SK-N-SH (cell line): Measurements from ENCODE around the gene BICD2. TPM values are rescaled to one million over a fixed set of nuclear protein-coding genes. Genes with fewer than 3 reads are reported as not detected.

Experiments used
- CTCF ChIA-PET: fragments of 300-600, 350-600 bp; formaldehyde crosslinking; extraction: SDS; loops from one replicate; lab custom pipeline; 2021; lab: Yijun Ruan, JAX
- POLR2A ChIA-PET: fragments of 350-600 bp; sonication (Branson Sonifier 250); formaldehyde crosslinking; extraction: SDS; loops from one replicate; lab custom pipeline; 2020; ENCODE audit warnings: antibody characterized with exemption, inconsistent platforms; lab: Yijun Ruan, JAX
- DNase-seq: peaks from one replicate; pipeline ENCODE4 v3.0.0; 2012
- H2AFZ ChIP-seq: fragments of 200-600 bp; sonication (generic); 2 replicates; pipeline ENCODE4 v1.8.1; 2016; ENCODE audit warnings: antibody characterized with exemption, mild to moderate bottlenecking, low read depth
- H3F3A ChIP-seq: fragments of 200-600 bp; sonication (generic); replicated peaks from 2 replicates; pipeline ENCODE3; 2016; ENCODE audit warnings: antibody characterized with exemption, mild to moderate bottlenecking; ENCODE audit not compliant: insufficient read depth
- H3K27ac ChIP-seq, 2 experiments: fragments of 200-500 bp in 1 of 2; fragments of 200-600 bp in 1 of 2; sonication (Bioruptor generic) in 1 of 2; sonication (generic), shearing (Covaris generic) in 1 of 2; 2 replicates each; pipeline versions ENCODE4 v1.5.1 to v1.6.1; 2014 to 2016; ENCODE audit warnings: low read depth in 2 of 2, inconsistent platforms in 1 of 2, low read length in 1 of 2, mild to moderate bottlenecking in 1 of 2, mixed read lengths in 1 of 2
- H3K27me3 ChIP-seq: fragments of 200-600 bp; sonication (generic), shearing (Covaris generic); 2 replicates; pipeline ENCODE4 v1.6.1; 2016; ENCODE audit warnings: mixed run types; ENCODE audit not compliant: insufficient read depth
- H3K36me3 ChIP-seq, 2 experiments: fragments of 200-500 bp in 1 of 2; fragments of 200-600 bp in 1 of 2; sonication (Bioruptor generic) in 1 of 2; sonication (generic) in 1 of 2; replicated peaks in 1 of 2; 2 replicates each; pipeline versions ENCODE3 to v1.5.1; 2014 to 2016; ENCODE audit warnings: low read length in 1 of 2, mild to moderate bottlenecking in 1 of 2; ENCODE audit not compliant: insufficient read depth in 2 of 2, control insufficient read depth in 1 of 2
- H3K4me1 ChIP-seq, 2 experiments: fragments of 200-500 bp in 1 of 2; fragments of 200-600 bp in 1 of 2; sonication (Bioruptor generic) in 1 of 2; sonication (generic), shearing (Covaris generic) in 1 of 2; 2 replicates each; pipeline versions ENCODE4 v1.5.1 to v1.6.1; 2014 to 2016; ENCODE audit warnings: low read depth in 1 of 2, low read length in 1 of 2, mixed run types in 1 of 2; ENCODE audit not compliant: insufficient read depth in 2 of 2, control insufficient read depth in 1 of 2
- H3K4me2 ChIP-seq: fragments of 200-600 bp; sonication (generic), shearing (Covaris generic); 2 replicates; pipeline ENCODE4 v1.6.1; 2017; ENCODE audit warnings: mixed run types
- H3K4me3 ChIP-seq, 2 experiments: fragments of 200-500 bp in 1 of 2; fragments of 200-600 bp in 1 of 2; sonication (Bioruptor generic) in 1 of 2; sonication (generic), shearing (Covaris generic) in 1 of 2; 2 replicates each; pipeline versions ENCODE4 v1.5.1 to v1.8.1; 2014 to 2016; ENCODE audit warnings: low read depth in 2 of 2, inconsistent platforms in 1 of 2, low read length in 1 of 2, mild to moderate bottlenecking in 1 of 2, mixed read lengths in 1 of 2, moderate library complexity in 1 of 2
- H3K79me2 ChIP-seq: fragments of 200-600 bp; sonication (generic); 2 replicates; pipeline ENCODE4 v1.8.1; 2017; ENCODE audit warnings: mild to moderate bottlenecking; ENCODE audit not compliant: insufficient read depth
- H3K9ac ChIP-seq: fragments of 200-600 bp; sonication (generic); 2 replicates; pipeline ENCODE4 v1.6.1; 2017; ENCODE audit warnings: mixed run types
- H3K9me2 ChIP-seq: fragments of 200-600 bp; sonication (generic); 2 replicates; pipeline ENCODE4 v1.6.1; 2017; ENCODE audit warnings: mixed run types
- H3K9me3 ChIP-seq: fragments of 200-600 bp; sonication (generic); 2 replicates; pipeline ENCODE4 v1.6.1; 2017; ENCODE audit warnings: mixed run types, mild to moderate bottlenecking, moderate library complexity
- H4K20me1 ChIP-seq: fragments of 200-600 bp; sonication (generic); 2 replicates; pipeline ENCODE4 v1.6.1; 2017; ENCODE audit warnings: mild to moderate bottlenecking, mixed run types; ENCODE audit not compliant: insufficient read depth
- EZH2phosphoT487 ChIP-seq: fragments of 200-600 bp; sonication (generic); IDR thresholded peaks from 2 replicates; pipeline ENCODE4 v1.6.1; 2017; ENCODE audit warnings: low read depth, mixed run types, mild to moderate bottlenecking, antibody characterized with exemption, moderate library complexity, borderline replicate concordance
- FOSL2 ChIP-seq: IDR thresholded peaks from 2 replicates; pipeline ENCODE4 v1.4.0; 2012; ENCODE audit warnings: low read depth, mild to moderate bottlenecking, moderate library complexity, borderline replicate concordance
- FOXM1 ChIP-seq: IDR thresholded peaks from 2 replicates; pipeline ENCODE4 v1.4.0; 2012; ENCODE audit warnings: low read depth, mild to moderate bottlenecking
- GABPA ChIP-seq: IDR thresholded peaks from 2 replicates; pipeline ENCODE4 v1.4.0; 2012; ENCODE audit warnings: low read depth, mild to moderate bottlenecking
- MEF2A ChIP-seq: IDR thresholded peaks from 2 replicates; pipeline ENCODE4 v1.4.0; 2012; ENCODE audit warnings: low read depth, borderline replicate concordance
- MXI1 ChIP-seq: IDR thresholded peaks from 2 replicates; pipeline ENCODE4 v1.6.1; 2012; ENCODE audit warnings: mild to moderate bottlenecking, low read depth, low read length, improper control_type of control experiment
- NFIC ChIP-seq: IDR thresholded peaks from 2 replicates; pipeline ENCODE4 v1.4.0; 2012; ENCODE audit warnings: borderline replicate concordance
- NRF1 ChIP-seq: IDR thresholded peaks from 2 replicates; pipeline ENCODE4 v1.6.1; 2012; ENCODE audit warnings: low read depth, mild to moderate bottlenecking, low read length
- POLR2AphosphoS5 ChIP-seq: IDR thresholded peaks from 2 replicates; pipeline ENCODE4 v1.6.1; 2012; ENCODE audit warnings: low read depth, low read length
- RCOR1 ChIP-seq: fragments of 150-350 bp; IDR thresholded peaks from 2 replicates; pipeline ENCODE4 v1.6.1; 2017; ENCODE audit warnings: antibody characterized with exemption, low read length
- RFX5 ChIP-seq: IDR thresholded peaks from 2 replicates; pipeline ENCODE4 v1.6.1; 2012; ENCODE audit warnings: mild to moderate bottlenecking, improper control_type of control experiment, low read length
- RXRA ChIP-seq: IDR thresholded peaks from 2 replicates; pipeline ENCODE4 v1.4.0; 2012; ENCODE audit warnings: low read depth, mild to moderate bottlenecking, borderline replicate concordance
- TAF1 ChIP-seq: IDR thresholded peaks from 2 replicates; pipeline ENCODE4 v1.6.1; 2012; ENCODE audit warnings: low read depth, mild to moderate bottlenecking, low read length, moderate library complexity, borderline replicate concordance
- TCF12 ChIP-seq: IDR thresholded peaks from 2 replicates; pipeline ENCODE4 v1.4.0; 2012
- WGBS: methylation state at CpG from one replicate; pipeline ENCODE4 v1.1.6; 2017; ENCODE audit warnings: low lambda C conversion rate; 5-methylcytosine and 5-hydroxymethylcytosine counted together
- polyA plus RNA-seq, 3 experiments: library from polyadenylated mRNA; depleted of rRNA; stranded (reverse); fragments of >200 nt; gene quantifications; 2 replicates each; pipeline ENCODE4 v1.2.3, GENCODE V29; 2012

Gene BICD2
- polyA plus RNA-seq, 1 of the 3 experiments (the other 2 are of a cell fraction) = 19.6 TPM

GRCh38 chr9:92747459-92748232 is 17.0 kb downstream of the BICD2 start:
- H3F3A ChIP-seq = no peaks in the 10 kb centered on the region
- H2AFZ ChIP-seq = no peak overlapping the region
- H3K27ac ChIP-seq = no peak overlapping the region; a peak in 1 of 4 replicates
- H3K4me3 ChIP-seq = no peak overlapping the region
- WGBS = 86% methylated on average over 8 of the region's 9 CpGs
- H3K9me3 ChIP-seq = no peaks in the 10 kb centered on the region
- peaks cover 88% of the 10 kb centered on the region for H4K20me1 ChIP-seq
- peaks cover 100% of the 10 kb centered on the region for H3K79me2 ChIP-seq
- ChIA-PET CTCF (interaction anchor here (2.4 to 4.2 kb wide), 2 partner anchors 17 to 31 kb away, joined by 15 to 17 read pairs; partner anchors contain the start of gene BICD2), POLR2A (no interaction called here)
- no peaks in the 10 kb centered on the region for H3K36me3 ChIP-seq
- H3K4me2 ChIP-seq = no peak overlapping the region
- H3K27me3 ChIP-seq = no peaks in the 10 kb centered on the region
- peaks cover 0 to 43% of the 10 kb centered on the region in 2 experiments; a peak in 2 of 4 replicates for H3K4me1 ChIP-seq
- no peak for TF ChIP-seq FOXM1
- TF ChIP-seq TAF1 = no peak
- TF ChIP-seq POLR2AphosphoS5 = no peak
- TF ChIP-seq EZH2phosphoT487 = no peak
- no peak for TF ChIP-seq NFIC
- H3K9ac ChIP-seq = no peak overlapping the region
- H3K9me2 ChIP-seq = no peaks in the 10 kb centered on the region
- DNase-seq = no peak

- no peaks in the 10 kb centered on the region for H3K9me3 ChIP-seq
- 94% methylated on average over 12 of the region's 14 CpGs for WGBS
- CTCF ChIA-PET = interaction anchor here (1.3 to 4.2 kb wide), 3 partner anchors 14 to 30 kb away, joined by 3 to 17 read pairs (median 15); partner anchors contain the start of gene BICD2
- peaks cover 0 to 43% of the 10 kb centered on the region in 2 experiments; a peak in 2 of 4 replicates for H3K4me1 ChIP-seq
- H3K27me3 ChIP-seq = no peaks in the 10 kb centered on the region
- no peak overlapping the region for H3K9ac ChIP-seq
- no peak overlapping the region for H2AFZ ChIP-seq
- no peak overlapping the region for H3K4me2 ChIP-seq
- H3K9me2 ChIP-seq = no peaks in the 10 kb centered on the region
- H3K4me3 ChIP-seq = no peak overlapping the region
- H3K79me2 ChIP-seq = peaks cover 99% of the 10 kb centered on the region
- TF ChIP-seq TAF1 = no peak
- no peak for TF ChIP-seq NRF1
- no peak for TF ChIP-seq TCF12
- TF ChIP-seq POLR2AphosphoS5 = no peak
- no peak for TF ChIP-seq MXI1
- no peak for TF ChIP-seq RXRA
- TF ChIP-seq FOSL2 = no peak
- TF ChIP-seq RFX5 = no peak
- no peak for TF ChIP-seq MEF2A
- TF ChIP-seq NFIC = no peak
- TF ChIP-seq GABPA = no peak
- no peak for TF ChIP-seq RCOR1
- TF ChIP-seq FOXM1 = no peak
- H3K36me3 ChIP-seq = no peaks in the 10 kb centered on the region
- no peaks in the 10 kb centered on the region for H3F3A ChIP-seq
- no peak for DNase-seq
- no peak overlapping the region; a peak in 1 of 4 replicates for H3K27ac ChIP-seq
- peaks cover 92% of the 10 kb centered on the region for H4K20me1 ChIP-seq
- POLR2A ChIA-PET = no interaction called here
These were observed 17.8 kb downstream of the BICD2 start for GRCh38 chr9:92746567-92747458.
